ENCODE data around the gene APBA1.

The APBA1 gene

GRCh38 chr9:69647804-69648203 lies 24.4 kb downstream of the APBA1 start:
- Mint-ChIP-seq H3K4me1 (no peaks in the 10 kb centered on the region), H3K9me3 (no peaks in the 10 kb centered on the region), H3K27me3 (peaks cover 46% of the 10 kb centered on the region), H3K4me3 (no peak overlapping the region), H3K27ac (ENCODE audit: low read depth) (no peak overlapping the region), H3K36me3 (ENCODE audit: insufficient read depth) (no peaks in the 10 kb centered on the region)
- ATAC-seq (replicated peaks; ENCODE audit: extremely low read depth, poor library complexity, severe bottlenecking) = no peak
- DNase-seq (ENCODE audit: low spot score in 2 of 2) = no peak

DNA sequence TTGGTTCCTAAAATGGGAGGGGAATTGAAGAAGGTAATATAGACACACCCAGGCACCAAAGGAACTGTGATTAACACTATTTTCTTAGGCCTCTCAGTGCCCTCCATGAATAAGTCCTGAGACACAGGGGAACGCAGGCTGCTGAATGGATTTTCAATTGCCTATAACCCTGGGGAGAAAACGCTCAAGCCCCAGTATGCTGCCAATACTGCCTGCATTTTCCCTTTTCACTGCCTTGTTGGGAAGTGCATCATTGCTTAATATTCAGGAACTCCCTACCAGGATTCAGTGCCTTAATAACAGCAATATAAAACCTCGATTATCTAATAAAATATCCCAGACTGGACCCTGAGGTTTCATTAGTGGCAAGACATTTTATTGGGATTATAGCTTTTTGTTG lies 25.4 kb downstream of the APBA1 start:
- Mint-ChIP-seq H3K27ac (ENCODE audit: low read depth) (no peak overlapping the region), H3K36me3 (ENCODE audit: insufficient read depth) (no peaks in the 10 kb centered on the region), H3K4me1 (no peaks in the 10 kb centered on the region), H3K4me3 (no peak overlapping the region), H3K9me3 (no peaks in the 10 kb centered on the region), H3K27me3 (peaks cover 41% of the 10 kb centered on the region)
- DNase-seq (ENCODE audit: low spot score in 2 of 2) (no peak), ATAC-seq (replicated peaks; ENCODE audit: extremely low read depth, poor library complexity, severe bottlenecking) (no peak)

GRCh38 chr9:69645488-69645887 lies 26.7 kb downstream of the APBA1 start:
- Mint-ChIP-seq H3K36me3 (ENCODE audit: insufficient read depth) (no peaks in the 10 kb centered on the region), H3K9me3 (no peaks in the 10 kb centered on the region), H3K4me3 (no peak overlapping the region), H3K4me1 (no peaks in the 10 kb centered on the region), H3K27ac (ENCODE audit: low read depth) (no peak overlapping the region), H3K27me3 (peaks cover 29% of the 10 kb centered on the region)
- ATAC-seq (replicated peaks; ENCODE audit: extremely low read depth, poor library complexity, severe bottlenecking) (no peak), DNase-seq (ENCODE audit: low spot score in 2 of 2) (no peak)

- DNase-seq (ENCODE audit: low spot score in 2 of 2) (no peak), ATAC-seq (replicated peaks; ENCODE audit: extremely low read depth, poor library complexity, severe bottlenecking) (no peak)
- Mint-ChIP-seq H3K27ac (ENCODE audit: low read depth) (no peak overlapping the region), H3K9me3 (no peaks in the 10 kb centered on the region), H3K4me3 (no peak overlapping the region), H3K27me3 (peaks cover 9% of the 10 kb centered on the region), H3K36me3 (ENCODE audit: insufficient read depth) (no peaks in the 10 kb centered on the region), H3K4me1 (no peaks in the 10 kb centered on the region)
These were observed 29.1 kb downstream of the APBA1 start for GRCh38 chr9:69643098-69643497.

DNA sequence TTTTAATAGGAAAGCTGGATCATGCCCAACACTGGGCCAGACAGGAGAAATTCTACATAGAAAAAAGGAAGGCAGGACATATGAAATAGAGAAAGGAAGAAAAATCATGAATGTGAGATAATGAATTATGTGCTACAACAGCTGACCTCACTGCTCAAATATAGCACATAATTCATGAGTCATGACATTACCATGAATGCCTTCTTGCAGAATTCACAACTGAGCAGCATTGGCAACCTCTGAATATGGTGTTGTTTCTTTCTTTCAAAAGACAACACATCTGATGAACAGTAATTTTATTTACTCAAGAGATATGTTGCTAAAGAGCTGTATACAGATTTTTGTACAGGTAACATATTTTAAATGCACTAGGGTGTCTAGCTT lies 34.4 kb downstream of the APBA1 start:
- no peaks in the 10 kb centered on the region for H3K4me1 Mint-ChIP-seq
- H3K36me3 Mint-ChIP-seq (ENCODE audit: insufficient read depth) = no peaks in the 10 kb centered on the region
- H3K27ac Mint-ChIP-seq (ENCODE audit: low read depth) = no peak overlapping the region
- no peak for DNase-seq (ENCODE audit: low spot score in 2 of 2)
- no peak overlapping the region for H3K4me3 Mint-ChIP-seq
- H3K9me3 Mint-ChIP-seq = peaks cover 7% of the 10 kb centered on the region
- ATAC-seq (replicated peaks; ENCODE audit: extremely low read depth, poor library complexity, severe bottlenecking) = no peak
- H3K27me3 Mint-ChIP-seq = peaks cover 35% of the 10 kb centered on the region

DNA sequence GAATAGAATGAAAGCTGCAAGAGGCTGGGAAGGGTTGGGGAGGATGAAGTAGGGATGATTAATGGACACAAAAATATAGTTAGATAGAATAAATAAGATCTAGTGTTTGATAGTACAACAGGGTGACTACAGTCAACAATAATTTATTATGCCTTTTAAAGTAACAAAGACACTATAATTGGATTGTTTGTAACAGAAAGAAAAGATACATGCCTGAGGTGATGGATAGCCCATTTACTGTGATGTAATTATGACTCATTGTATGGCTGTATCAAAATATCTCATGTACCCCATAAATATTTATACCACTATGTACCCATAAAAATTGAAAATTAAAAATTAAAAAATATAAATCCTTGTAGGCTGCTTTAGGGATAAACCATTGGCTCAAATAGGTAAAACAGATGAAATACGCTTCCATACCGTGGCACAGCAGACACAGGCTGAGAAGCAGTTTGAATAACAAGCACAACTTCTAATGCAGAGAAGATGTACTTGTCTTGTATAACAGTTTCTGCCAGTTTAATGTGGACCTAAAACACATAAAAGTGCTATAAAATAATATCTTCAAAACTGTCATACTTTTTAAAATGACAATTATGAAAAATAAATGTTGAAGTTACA lies 34.9 kb downstream of the APBA1 start:
- no peak for ATAC-seq (replicated peaks; ENCODE audit: extremely low read depth, poor library complexity, severe bottlenecking)
- H3K4me1 Mint-ChIP-seq = no peaks in the 10 kb centered on the region
- H3K27ac Mint-ChIP-seq (ENCODE audit: low read depth) = no peak overlapping the region
- H3K4me3 Mint-ChIP-seq = no peak overlapping the region
- H3K27me3 Mint-ChIP-seq = peaks cover 37% of the 10 kb centered on the region
- DNase-seq (ENCODE audit: low spot score in 2 of 2) = no peak
- H3K36me3 Mint-ChIP-seq (ENCODE audit: insufficient read depth) = no peaks in the 10 kb centered on the region
- H3K9me3 Mint-ChIP-seq = peaks cover 7% of the 10 kb centered on the region

DNA sequence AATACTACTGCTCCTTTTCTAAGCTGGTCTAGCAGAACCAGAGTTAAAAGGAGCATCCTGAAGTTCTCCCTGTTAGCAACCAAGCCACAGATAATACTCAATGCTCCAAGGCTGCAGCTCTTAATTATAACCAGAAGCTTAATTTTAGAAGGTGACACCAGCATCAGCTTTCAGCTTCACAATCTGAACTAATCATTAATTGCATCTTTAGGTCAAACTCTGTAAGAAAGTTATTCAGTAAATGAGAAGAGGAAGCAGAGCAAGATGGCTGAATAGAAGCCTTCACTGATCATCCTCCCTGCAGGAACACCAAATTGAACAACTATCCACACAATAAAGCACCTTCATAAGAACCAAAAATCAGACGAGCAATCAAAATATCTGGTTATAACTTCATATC lies 38.5 kb downstream of the APBA1 start:
- DNase-seq (ENCODE audit: low spot score in 2 of 2) (no peak), ATAC-seq (replicated peaks; ENCODE audit: extremely low read depth, poor library complexity, severe bottlenecking) (no peak)
- Mint-ChIP-seq H3K36me3 (ENCODE audit: insufficient read depth) (no peaks in the 10 kb centered on the region), H3K4me3 (no peak overlapping the region), H3K9me3 (peaks cover 7% of the 10 kb centered on the region), H3K27me3 (peaks cover 55% of the 10 kb centered on the region), H3K27ac (ENCODE audit: low read depth) (no peak overlapping the region), H3K4me1 (no peaks in the 10 kb centered on the region)

DNA sequence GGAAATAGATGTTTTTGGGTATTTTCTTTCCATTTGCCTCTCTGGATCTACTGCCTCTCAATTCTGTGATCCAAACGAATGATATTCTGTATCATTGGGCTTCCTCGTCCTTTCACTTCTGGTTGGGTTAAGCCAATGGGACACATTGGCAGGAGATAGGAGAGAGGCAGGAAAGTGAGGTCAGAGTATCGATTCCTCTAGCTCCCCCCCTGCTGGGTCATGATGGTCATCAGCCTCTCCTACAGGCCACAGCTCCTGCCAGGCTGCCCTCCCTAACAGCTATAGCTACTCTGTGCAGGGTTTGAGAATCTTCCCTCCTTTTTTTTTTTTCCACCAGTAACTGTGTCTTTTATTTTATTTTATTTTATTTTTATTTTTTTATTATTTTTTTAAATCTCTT lies 39.4 kb downstream of the APBA1 start:
- H3K9me3 Mint-ChIP-seq = peaks cover 7% of the 10 kb centered on the region
- no peaks in the 10 kb centered on the region for H3K36me3 Mint-ChIP-seq (ENCODE audit: insufficient read depth)
- DNase-seq (ENCODE audit: low spot score in 2 of 2) = no peak
- H3K4me1 Mint-ChIP-seq = no peaks in the 10 kb centered on the region
- H3K4me3 Mint-ChIP-seq = no peak overlapping the region
- H3K27me3 Mint-ChIP-seq = peaks cover 64% of the 10 kb centered on the region
- no peak overlapping the region for H3K27ac Mint-ChIP-seq (ENCODE audit: low read depth)
- ATAC-seq (replicated peaks; ENCODE audit: extremely low read depth, poor library complexity, severe bottlenecking) = no peak

- DNase-seq (ENCODE audit: low spot score in 2 of 2) (no peak), ATAC-seq (replicated peaks; ENCODE audit: extremely low read depth, poor library complexity, severe bottlenecking) (no peak)
- H3K9me3 Mint-ChIP-seq = no peaks in the 10 kb centered on the region
- H3K36me3 Mint-ChIP-seq (ENCODE audit: insufficient read depth) = no peaks in the 10 kb centered on the region
- H3K27ac Mint-ChIP-seq (ENCODE audit: low read depth) = no peak overlapping the region
- H3K4me1 Mint-ChIP-seq = no peaks in the 10 kb centered on the region
- H3K27me3 Mint-ChIP-seq = peaks cover 37% of the 10 kb centered on the region
- no peak overlapping the region for H3K4me3 Mint-ChIP-seq
These were observed 44.9 kb downstream of the APBA1 start for GRCh38 chr9:69627281-69627680.

DNA sequence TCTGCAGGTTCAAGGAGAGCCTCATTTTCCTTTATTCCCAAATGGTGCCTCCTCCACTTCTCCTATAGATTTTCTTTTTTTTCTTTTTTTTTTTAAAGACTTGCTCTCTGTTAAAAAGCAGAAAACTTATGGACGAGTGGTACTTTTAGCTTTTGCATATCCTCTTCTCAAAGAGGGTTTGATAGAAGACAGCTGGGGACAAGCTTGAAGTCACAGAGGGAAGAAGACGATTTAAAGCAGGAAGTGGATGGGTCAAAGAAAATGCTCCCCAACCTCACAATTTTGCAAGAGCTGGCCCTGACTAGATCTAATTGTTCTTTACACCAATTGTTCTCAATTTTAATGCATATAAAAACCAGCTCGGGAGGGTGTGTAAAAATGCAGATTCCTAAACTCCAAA lies 48.9 kb downstream of the APBA1 start:
- DNase-seq (ENCODE audit: low spot score in 2 of 2) (no peak), ATAC-seq (replicated peaks; ENCODE audit: extremely low read depth, poor library complexity, severe bottlenecking) (no peak)
- Mint-ChIP-seq H3K9me3 (peaks cover 2% of the 10 kb centered on the region), H3K36me3 (ENCODE audit: insufficient read depth) (no peaks in the 10 kb centered on the region), H3K4me3 (no peak overlapping the region), H3K27ac (ENCODE audit: low read depth) (no peak overlapping the region), H3K4me1 (no peaks in the 10 kb centered on the region), H3K27me3 (peaks cover 24% of the 10 kb centered on the region)

DNA sequence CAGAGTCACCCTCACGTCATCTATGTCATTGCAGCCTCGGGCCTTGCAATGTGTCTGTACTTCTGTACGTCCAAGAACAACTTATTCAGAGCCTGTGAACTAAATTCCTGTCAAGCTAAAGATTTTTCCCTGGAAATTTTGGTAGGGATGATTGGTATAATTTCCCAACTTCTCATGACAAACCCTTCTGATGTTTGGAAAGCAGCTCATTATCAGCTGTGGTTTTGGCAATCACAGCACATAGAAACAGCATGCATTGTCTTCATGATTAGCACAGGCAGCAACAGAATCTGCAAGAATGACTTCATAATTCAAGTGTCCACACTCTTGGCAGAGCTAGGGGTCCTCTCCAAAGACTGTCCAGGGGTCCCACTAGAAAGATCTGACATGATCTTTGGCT lies 49.5 kb downstream of the APBA1 start:
- H3K27me3 Mint-ChIP-seq = peaks cover 18% of the 10 kb centered on the region
- DNase-seq (ENCODE audit: low spot score in 2 of 2) = no peak
- H3K27ac Mint-ChIP-seq (ENCODE audit: low read depth) = no peak overlapping the region
- H3K36me3 Mint-ChIP-seq (ENCODE audit: insufficient read depth) = no peaks in the 10 kb centered on the region
- no peak overlapping the region for H3K4me3 Mint-ChIP-seq
- no peak for ATAC-seq (replicated peaks; ENCODE audit: extremely low read depth, poor library complexity, severe bottlenecking)
- no peaks in the 10 kb centered on the region for H3K4me1 Mint-ChIP-seq
- H3K9me3 Mint-ChIP-seq = peaks cover 7% of the 10 kb centered on the region

DNA sequence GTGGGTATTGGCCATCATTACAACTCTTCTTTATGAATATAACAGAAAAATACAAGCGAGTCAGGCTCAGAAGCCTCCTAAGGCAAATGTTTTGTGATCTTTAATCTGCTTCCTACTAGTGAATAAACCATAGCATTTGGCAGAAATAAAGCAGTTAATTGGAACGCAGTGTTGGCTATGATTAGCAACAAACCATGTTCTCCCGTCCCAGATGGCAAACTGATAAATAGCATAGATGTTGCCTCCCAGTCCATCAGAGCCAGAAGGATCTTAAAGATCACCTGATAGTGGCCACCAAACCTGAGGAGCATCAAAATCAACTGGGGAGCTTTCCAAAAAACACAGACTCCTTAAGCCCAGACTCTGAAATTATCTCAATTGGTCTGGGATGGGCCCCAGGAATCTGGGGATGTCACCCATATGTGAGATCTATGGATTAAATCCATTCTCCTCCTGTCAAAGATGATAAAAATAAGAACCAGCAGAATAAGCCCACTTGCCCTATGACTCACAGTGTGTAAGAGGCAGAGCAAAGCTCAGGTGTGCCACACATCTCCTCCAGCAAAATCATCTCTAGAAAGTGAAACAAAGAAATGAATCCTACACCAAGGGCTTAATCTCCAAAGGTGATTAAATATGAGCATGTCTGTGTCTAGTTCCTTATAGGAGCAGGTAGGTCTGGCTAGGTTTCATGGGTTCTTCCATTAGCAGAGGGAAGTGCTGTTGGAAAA lies 50.3 kb downstream of the APBA1 start:
- H3K4me1 Mint-ChIP-seq = no peaks in the 10 kb centered on the region
- peaks cover 12% of the 10 kb centered on the region for H3K27me3 Mint-ChIP-seq
- H3K4me3 Mint-ChIP-seq = no peak overlapping the region
- no peak for ATAC-seq (replicated peaks; ENCODE audit: extremely low read depth, poor library complexity, severe bottlenecking)
- H3K27ac Mint-ChIP-seq (ENCODE audit: low read depth) = no peak overlapping the region
- no peak for DNase-seq (ENCODE audit: low spot score in 2 of 2)
- H3K9me3 Mint-ChIP-seq = peaks cover 7% of the 10 kb centered on the region
- H3K36me3 Mint-ChIP-seq (ENCODE audit: insufficient read depth) = no peaks in the 10 kb centered on the region

DNA sequence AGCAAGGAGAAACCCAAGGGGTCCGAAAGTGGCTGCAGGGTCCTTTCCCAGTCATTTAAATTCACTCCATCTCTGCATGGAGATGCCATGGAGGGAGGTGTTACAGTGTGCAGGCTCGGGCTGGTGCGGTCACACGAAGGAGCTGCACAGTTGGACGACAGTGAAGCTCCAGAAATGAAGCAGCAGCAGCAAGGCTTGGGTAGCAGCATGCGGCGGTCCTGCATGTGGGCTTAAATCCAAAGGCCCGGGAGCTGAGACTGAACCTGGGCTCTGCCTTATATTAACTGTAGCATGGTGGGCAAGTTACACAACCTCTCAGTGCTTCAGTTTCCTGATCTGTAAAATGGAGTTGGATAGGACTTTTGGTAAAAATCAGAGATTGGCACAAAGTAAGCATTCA lies 51.4 kb downstream of the APBA1 start:
- Mint-ChIP-seq H3K4me1 (no peaks in the 10 kb centered on the region), H3K9me3 (peaks cover 7% of the 10 kb centered on the region), H3K4me3 (no peak overlapping the region), H3K27ac (ENCODE audit: low read depth) (no peak overlapping the region), H3K36me3 (ENCODE audit: insufficient read depth) (no peaks in the 10 kb centered on the region), H3K27me3 (peaks cover 22% of the 10 kb centered on the region)
- DNase-seq (ENCODE audit: low spot score in 2 of 2) (no peak), ATAC-seq (replicated peaks; ENCODE audit: extremely low read depth, poor library complexity, severe bottlenecking) (no peak)
